ENCODE measurements around the gene SHISA2.

- TF ChIP-seq EZH2 (IDR thresholded peaks at IDR 0.05; ENCODE audit: borderline replicate concordance, low read length) (no peak), CTCF (conservative IDR thresholded peaks at IDR 0.05 in 1 of 2, IDR thresholded peaks at IDR 0.05 in 1 of 2; ENCODE audit: extremely low read depth in 1 of 2, insufficient read depth in 1 of 2, low read depth in 1 of 2, low read length in 2 of 2) (no peak)
Measured at GRCh38 chr13:26058704-26059103, 6.9 kb upstream of the SHISA2 start.

Data from mammary epithelial cell (primary cell).